ENCODE data around the gene EXOSC5. TPM values are rescaled to one million over a fixed set of nuclear protein-coding genes. Genes with fewer than 3 reads are reported as not detected.
"Not testable (repeated sequence)": the region's sequence is repeated elsewhere in the genome, so short reads cannot be mapped to it uniquely, and the experiment has no call there.

The EXOSC5 gene
- total RNA-seq, 1 donor from 2014 or later: 17.4 TPM

GRCh38 chr19:41381536-41381935, 15.6 kb downstream of the EXOSC5 start:
- intact Hi-C loops (cut with DNase I); ATAC-seq (ENCODE audit: poor library complexity); DNase-seq: not testable (repeated sequence)

GRCh38 chr19:41377977-41378709, 19.0 kb downstream of the EXOSC5 start:
- ATAC-seq (ENCODE audit: poor library complexity): no peak
- no peak for DNase-seq
- intact Hi-C loops (cut with DNase I): no loop called here

- ATAC-seq (ENCODE audit: poor library complexity) (no peak), DNase-seq (no peak)
- intact Hi-C loops (cut with DNase I): no loop called here
Observed at GRCh38 chr19:41376998-41377365, 20.2 kb downstream of the EXOSC5 start.

GRCh38 chr19:41376241-41376997, 20.7 kb downstream of the EXOSC5 start, which contains the start of gene TMEM91:
Gene TMEM91 (plus strand): TSS chr19:41376533. CDS start chr19:41378310, 1,777 bp downstream.
- ATAC-seq (ENCODE audit: poor library complexity) (peak; percentile 64), DNase-seq (peak; percentile 66)
- intact Hi-C loops (cut with DNase I): no loop called here

GRCh38 chr19:41373993-41374392, 23.2 kb downstream of the EXOSC5 start:
- DNase-seq (peak; percentile 94), ATAC-seq (ENCODE audit: poor library complexity) (peak; percentile 88)
- intact Hi-C loops (cut with DNase I): no loop called here

- intact Hi-C loops (cut with DNase I): no loop called here
- no peak for ATAC-seq (ENCODE audit: poor library complexity)
Observed at GRCh38 chr19:41372501-41372900, 24.7 kb downstream of the EXOSC5 start.

GRCh38 chr19:41371541-41371940, 25.6 kb downstream of the EXOSC5 start:
- DNase-seq (no peak), ATAC-seq (ENCODE audit: poor library complexity) (no peak)
- intact Hi-C loops (cut with DNase I): no loop called here

More at GRCh38 chr19:41372501-41372900, 24.7 kb downstream of the EXOSC5 start:
- DNase-seq: no peak

- ATAC-seq (ENCODE audit: poor library complexity); DNase-seq; intact Hi-C loops (cut with DNase I): not testable (repeated sequence)
Observed at GRCh38 chr19:41371119-41371518, 26.0 kb downstream of the EXOSC5 start.

- no peak for ATAC-seq (ENCODE audit: poor library complexity)
- intact Hi-C loops (cut with DNase I): no loop called here
- DNase-seq: no peak
Observed at GRCh38 chr19:41369769-41370168, 27.4 kb downstream of the EXOSC5 start.

GRCh38 chr19:41367848-41368301, 29.3 kb downstream of the EXOSC5 start:
- ATAC-seq (ENCODE audit: poor library complexity): no peak
- intact Hi-C loops (cut with DNase I): no loop called here
- DNase-seq: no peak

- no peak for ATAC-seq (ENCODE audit: poor library complexity)
- no peak for DNase-seq
- intact Hi-C loops (cut with DNase I): no loop called here
Observed at GRCh38 chr19:41366089-41366488, 31.1 kb downstream of the EXOSC5 start.

GRCh38 chr19:41364524-41365391, 32.4 kb downstream of the EXOSC5 start:
- intact Hi-C loops (cut with DNase I): no loop called here
- DNase-seq (no peak), ATAC-seq (ENCODE audit: poor library complexity) (peak; percentile 2)

GRCh38 chr19:41363753-41364523, 33.2 kb downstream of the EXOSC5 start, which contains the start of gene B9D2:
Gene B9D2 (minus strand): TSS chr19:41364149. CDS start chr19:41363519, 630 bp downstream.
- peak; percentile 97 for ATAC-seq (ENCODE audit: poor library complexity)
- intact Hi-C loops (cut with DNase I): no loop called here
- DNase-seq: peak; percentile 99

GRCh38 chr19:41363371-41363752, 33.8 kb downstream of the EXOSC5 start:
- ATAC-seq (ENCODE audit: poor library complexity): no peak
- intact Hi-C loops (cut with DNase I): no loop called here
- no peak for DNase-seq

GRCh38 chr19:41362143-41362847, 34.9 kb downstream of the EXOSC5 start:
- DNase-seq (no peak), ATAC-seq (ENCODE audit: poor library complexity) (no peak)
- intact Hi-C loops (cut with DNase I): no loop called here

GRCh38 chr19:41359741-41360140, 37.4 kb downstream of the EXOSC5 start:
- intact Hi-C loops (cut with DNase I): loop anchor here (5.0 kb wide), 1 partner anchor 37 kb away; no protein-coding TSS in a partner anchor
- ATAC-seq (ENCODE audit: poor library complexity) (no peak), DNase-seq (no peak)

- intact Hi-C loops (cut with DNase I): loop anchor here (5.0 kb wide), 1 partner anchor 35 kb away; no protein-coding TSS in a partner anchor
- DNase-seq (no peak), ATAC-seq (ENCODE audit: poor library complexity) (no peak)
Observed at GRCh38 chr19:41357746-41358145, 39.4 kb downstream of the EXOSC5 start.
